MV-4-11 (cell line): ENCODE measurements around the gene HAO2.

Experiments used
- DNase-seq: peaks from one replicate; lab custom pipeline; 2025; lab: John Stamatoyannopoulos, UW

Gene HAO2

DNA sequence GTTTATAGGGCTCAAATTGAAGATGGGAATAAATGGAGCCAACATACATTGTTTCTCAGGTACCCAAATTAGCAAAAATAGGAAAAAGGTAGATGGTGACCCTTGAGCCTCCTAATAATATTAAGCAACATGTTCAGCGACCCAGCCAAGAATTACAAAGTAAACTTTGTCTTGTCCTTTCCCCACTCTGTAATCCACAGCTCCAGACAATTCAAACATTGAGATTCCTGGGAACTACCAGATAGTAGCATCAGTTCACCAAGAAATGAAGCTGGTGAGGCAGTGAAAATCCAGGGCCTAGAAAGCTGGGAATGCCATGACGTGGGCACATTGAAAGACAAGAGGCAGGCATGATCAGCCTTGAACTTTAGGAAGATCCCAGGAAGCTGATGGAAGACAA is 11.7 kb downstream of the HAO2 start:
- DNase-seq: no peak

GRCh38 chr1:119380983-119381662 is 12.5 kb downstream of the HAO2 start:
- no peak for DNase-seq

DNA sequence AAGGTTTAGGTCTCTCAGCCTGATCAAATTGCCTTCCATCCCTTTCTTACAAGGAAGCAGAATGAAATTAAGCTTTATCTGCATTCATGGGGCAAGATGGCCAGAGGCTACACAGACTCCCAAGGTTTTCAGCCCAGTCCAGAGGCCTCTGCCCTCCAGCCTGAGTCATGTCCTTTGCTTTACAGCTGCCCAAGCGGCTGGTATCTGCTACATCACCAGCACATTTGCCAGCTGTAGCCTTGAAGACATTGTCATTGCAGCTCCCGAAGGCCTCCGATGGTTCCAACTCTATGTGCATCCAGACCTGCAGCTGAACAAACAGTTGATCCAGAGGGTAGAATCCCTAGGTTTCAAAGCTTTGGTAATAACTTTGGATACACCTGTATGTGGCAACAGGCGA is 16.0 kb downstream of the HAO2 start:
- no peak for DNase-seq

DNA sequence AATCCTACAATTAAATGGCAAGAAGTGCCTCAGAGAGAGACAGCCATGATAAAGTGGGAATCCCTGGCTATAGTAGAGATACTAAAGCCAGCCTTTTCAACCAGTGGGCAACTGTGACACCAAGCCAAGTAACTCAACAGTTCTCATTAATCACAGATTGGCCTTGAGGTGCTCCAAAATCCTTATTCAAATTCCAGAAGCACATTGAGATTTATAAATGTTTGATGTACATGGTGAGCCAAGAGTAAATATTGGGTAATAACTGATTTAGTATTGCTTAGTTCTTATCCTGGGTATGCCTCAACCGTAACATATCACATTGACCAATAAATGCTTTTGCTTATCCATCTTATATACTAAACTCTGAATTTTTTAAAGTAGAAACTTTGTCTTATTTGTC is 17.1 kb downstream of the HAO2 start:
- no peak for DNase-seq

- DNase-seq: no peak
Measured at GRCh38 chr1:119387858-119388257, 19.3 kb downstream of the HAO2 start.

- no peak for DNase-seq
Measured at GRCh38 chr1:119388450-119388849, 19.9 kb downstream of the HAO2 start.

DNA sequence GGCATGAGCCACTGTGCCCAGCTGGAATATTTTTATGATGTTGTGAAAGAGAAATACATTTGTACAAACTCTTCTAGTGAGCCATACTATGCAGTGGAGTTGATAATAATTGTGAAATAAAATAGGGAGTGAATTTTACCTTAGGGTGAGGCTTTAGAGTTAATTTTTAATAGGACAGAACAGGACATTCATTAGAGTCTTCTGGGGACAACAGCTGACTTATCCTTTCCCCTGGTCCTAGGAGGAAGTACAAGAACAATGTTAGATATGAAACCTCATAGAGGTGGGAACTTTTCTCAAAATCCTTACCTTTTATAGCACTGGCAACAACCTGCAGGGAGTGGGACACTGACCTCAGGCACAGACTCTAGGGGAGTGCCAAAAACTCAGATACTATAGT is 21.9 kb downstream of the HAO2 start:
- no peak for DNase-seq

GRCh38 chr1:119391749-119392148 is 23.2 kb downstream of the HAO2 start:
- no peak for DNase-seq

- no peak for DNase-seq
Measured at GRCh38 chr1:119394085-119394484, 25.5 kb downstream of the HAO2 start.

- DNase-seq: no peak
Measured at GRCh38 chr1:119396982-119397381, 28.4 kb downstream of the HAO2 start.

GRCh38 chr1:119397986-119398385 is 29.4 kb downstream of the HAO2 start:
- no peak for DNase-seq

DNA sequence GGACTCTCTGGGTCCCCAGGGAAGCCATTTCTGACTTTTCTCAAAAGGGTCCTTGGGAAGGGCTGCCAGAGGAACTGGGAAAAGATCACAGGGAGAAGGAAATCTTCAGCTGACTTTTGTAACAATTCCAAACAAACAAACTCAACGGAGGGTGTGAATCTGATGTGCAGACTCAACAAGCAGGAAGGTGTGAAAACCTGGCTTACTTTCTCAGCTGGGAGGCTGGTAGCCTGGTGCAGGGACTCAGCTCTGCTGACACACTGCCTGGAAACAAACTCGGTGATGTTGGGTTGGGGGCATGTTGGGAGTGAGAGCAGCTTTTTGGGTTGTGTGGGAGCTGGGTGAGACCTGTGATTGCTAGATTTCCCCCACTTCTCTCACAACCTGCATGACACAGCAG is 36.2 kb downstream of the HAO2 start:
- DNase-seq: no peak

GRCh38 chr1:119409731-119410130 is 41.1 kb downstream of the HAO2 start:
- no peak for DNase-seq

GRCh38 chr1:119410961-119411360 is 42.4 kb downstream of the HAO2 start:
- DNase-seq: no peak

GRCh38 chr1:119414950-119415349 is 46.4 kb downstream of the HAO2 start, which contains the start of gene HSD3B2:
HSD3B2 (plus strand) TSS chr1:119415150; CDS start chr1:119415420, 270 bp downstream.
- DNase-seq: no peak

GRCh38 chr1:119416006-119416640 is 47.5 kb downstream of the HAO2 start:
- no peak for DNase-seq

- DNase-seq: no peak
Measured at GRCh38 chr1:119419109-119419508, 50.5 kb downstream of the HAO2 start.

- DNase-seq: no peak
Measured at GRCh38 chr1:119420638-119421037, 52.1 kb downstream of the HAO2 start.

DNA sequence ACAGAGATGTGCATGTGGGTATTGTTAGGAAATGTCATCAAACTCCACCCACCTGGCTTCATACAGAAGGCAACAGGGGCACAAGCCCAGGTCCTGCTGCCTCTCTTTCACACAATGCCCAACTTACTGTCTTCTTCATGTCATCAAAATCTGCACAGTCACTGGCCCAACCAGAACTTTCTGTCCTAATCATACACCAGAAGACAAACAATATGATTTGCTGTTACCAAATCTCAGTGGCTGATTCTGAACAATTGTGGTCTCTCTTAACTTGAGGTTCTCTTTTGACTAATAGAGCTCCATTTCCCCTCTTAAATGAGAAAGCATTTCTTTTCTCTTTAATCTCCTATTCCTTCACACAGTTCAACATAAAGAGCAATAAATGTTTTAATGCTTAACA is 54.0 kb downstream of the HAO2 start:
- no peak for DNase-seq

DNA sequence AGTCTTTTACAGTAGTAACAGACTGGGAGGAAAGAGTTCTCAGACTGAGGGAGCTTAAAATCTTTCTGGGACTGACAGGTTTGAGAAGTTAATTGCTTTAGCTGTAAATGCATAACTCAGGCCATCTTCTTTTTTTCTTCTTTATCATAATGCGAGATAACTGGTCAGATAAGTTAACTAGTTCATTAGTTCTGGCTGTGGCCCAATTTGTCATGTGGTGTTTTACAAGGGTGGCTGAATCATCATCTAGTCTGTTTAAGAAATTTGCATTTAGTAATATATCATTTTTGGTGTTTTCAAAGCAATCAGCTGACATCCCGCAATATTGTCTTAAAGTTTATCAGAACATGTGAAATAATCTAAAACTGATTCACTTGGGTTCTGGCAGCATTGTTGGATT is 60.4 kb downstream of the HAO2 start:
- no peak for DNase-seq

DNA sequence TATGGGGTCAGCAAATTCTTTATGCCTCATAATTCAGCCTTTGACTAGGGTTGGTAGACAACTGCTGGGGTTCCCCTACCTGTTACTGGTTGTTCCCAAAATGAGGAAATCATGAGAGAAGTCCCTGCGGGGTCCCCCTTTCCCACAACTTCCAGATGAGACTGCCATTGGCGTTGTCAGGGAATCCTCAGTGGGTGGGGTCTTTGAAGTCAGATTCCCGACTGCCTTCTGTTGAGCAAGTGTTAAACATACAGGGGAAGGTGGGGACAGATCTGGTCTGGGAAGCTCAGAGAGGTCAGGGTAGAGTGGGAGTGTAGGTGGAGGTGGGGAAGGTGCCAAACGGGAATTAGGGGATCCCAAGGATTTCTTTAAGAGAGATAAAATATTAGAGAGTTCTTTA is 61.1 kb downstream of the HAO2 start:
- DNase-seq: no peak

- no peak for DNase-seq
Measured at GRCh38 chr1:119430486-119430885, 61.9 kb downstream of the HAO2 start.

- no peak for DNase-seq
Measured at GRCh38 chr1:119431836-119432235, 63.3 kb downstream of the HAO2 start.

- no peak for DNase-seq
Measured at GRCh38 chr1:119435052-119435451, 66.5 kb downstream of the HAO2 start.
